Right forelimb (tissue), 1 donor: ENCODE data around the gene ABCB8.

Source experiments
- DNase-seq: peaks from one replicate; pipeline ENCODE4 v3.0.0-alpha.2; 2018

The ABCB8 gene

DNA sequence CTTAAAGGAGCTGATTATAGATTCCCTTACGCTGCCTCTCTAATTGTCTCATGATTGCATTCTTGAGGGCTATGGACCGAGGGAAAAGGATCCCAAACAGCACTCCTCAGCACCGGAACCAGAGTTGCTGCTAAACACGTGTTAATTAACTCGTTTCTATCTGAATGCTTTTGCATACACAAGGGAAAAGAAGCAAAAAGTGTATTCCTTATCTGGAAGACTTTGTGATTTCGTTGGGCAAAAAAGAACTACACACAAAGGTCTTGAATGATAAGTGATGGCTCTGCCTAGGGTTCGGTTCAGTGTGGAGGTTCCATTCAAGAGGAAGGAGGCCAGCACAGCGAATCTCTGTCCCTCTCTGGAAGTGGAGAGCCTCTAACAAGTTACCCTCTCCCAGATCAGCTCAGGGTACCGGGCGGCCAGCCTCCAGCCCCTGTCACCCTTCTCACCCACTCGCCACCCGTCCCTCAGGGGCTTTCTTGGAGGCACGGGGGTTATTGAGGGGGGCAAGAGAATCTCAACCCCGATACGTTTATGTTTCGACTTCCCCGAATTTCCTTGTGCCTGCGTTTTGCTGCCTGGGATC is 30.6 kb downstream of the ABCB8 start:
- peak; percentile 69 for DNase-seq

DNA sequence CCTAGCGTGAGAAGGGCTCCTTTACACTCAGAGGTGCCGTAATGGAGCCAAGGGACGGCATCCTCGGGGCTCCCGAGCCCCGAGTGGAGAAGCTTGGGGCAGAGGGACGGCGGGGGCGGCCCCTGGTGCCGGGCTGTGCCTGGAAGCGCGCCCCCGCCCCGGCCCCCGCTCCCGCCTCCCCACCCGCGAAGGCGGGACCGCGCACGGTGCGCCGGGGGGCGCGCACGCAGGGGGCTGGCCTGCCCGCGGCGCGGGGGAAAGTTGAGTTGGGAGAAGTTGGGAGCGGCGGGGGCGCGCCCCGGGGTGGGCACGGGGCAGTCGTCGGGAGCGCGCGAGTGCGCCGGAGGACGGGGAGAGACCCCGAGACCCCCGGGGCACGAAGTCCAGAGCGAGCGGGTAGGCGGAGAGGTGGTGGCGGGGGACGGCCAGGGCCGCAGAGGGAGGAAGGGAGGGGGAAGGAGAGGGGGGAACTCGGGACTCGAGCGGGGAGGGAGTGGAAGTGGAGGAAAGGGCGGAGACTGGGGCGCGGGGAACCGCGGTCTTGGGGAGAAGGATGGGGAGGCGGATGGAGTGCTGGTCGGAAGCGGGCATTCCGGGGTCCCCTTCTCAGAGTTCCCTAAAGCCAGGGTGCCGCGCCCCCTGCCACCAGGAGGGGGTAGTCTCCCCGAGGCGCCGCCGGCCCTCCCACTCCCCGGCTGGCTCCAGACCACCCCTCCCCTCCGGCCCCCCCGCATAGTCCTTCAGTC is 31.3 kb downstream of the ABCB8 start, which contains the start of gene SLC4A2:
SLC4A2 (plus strand) TSS at position 223 of the 746 bp plus-strand sequence. CDS start 2,399 bp downstream, outside the sequence.
- peak; percentile 92 for DNase-seq

GRCh38 chr7:151060113-151060415 is 31.8 kb downstream of the ABCB8 start:
- DNase-seq, result no peak

DNA sequence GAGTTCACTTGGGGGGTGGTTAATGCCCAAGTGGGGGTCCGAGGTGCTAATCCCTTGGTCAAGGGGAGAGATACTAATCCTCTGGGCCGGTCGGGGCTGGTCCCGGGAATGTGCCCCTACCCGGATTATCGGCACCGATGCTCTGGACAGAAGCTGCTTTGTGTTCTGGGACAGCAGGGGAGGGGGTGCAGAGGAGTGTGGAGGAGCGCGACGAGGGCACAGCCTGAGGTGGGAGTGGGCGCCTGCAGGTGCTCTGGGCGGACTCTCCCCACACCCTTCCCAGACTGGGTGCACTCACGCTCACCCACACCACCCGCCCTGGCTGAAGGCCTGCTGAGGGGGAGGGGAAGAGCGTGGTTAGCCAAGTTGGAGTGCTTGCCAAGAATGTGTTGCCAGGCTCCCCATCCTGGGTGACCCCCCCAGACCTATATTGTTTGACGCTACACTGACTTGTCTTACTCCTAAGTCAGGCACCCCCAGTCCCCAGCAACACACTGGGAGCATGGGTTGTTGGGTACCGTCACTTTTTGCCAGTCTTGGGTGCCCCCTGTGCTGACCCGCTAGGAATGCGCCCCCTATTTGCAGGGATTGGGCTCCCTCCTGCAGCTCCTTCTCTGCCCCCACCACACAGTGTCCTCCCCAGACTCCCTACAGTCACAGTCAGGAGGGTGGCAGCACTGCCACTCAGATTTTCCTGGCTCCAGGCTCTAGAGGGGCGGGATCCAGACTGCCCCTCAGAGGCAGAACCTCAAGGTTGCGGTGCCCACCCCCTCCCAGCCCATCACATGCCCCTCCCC is 32.4 kb downstream of the ABCB8 start:
- no peak for DNase-seq

- no peak for DNase-seq
Observed at GRCh38 chr7:151061213-151062110, 33.2 kb downstream of the ABCB8 start.

DNA sequence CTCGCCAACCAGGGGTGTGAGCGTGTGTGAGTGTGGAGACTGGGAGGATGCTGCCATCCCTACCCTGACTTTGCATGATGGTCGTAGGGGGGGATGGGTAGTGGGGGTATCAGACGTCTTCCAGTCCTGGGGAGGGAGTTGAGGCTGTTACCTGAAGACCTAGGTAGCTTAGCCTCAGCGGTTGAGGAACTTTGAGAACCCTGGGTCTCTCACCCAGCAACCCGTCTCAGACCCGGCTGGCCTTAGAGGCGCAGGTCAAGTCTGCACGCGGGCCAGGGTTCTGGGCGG is 33.8 kb downstream of the ABCB8 start:
- DNase-seq, result no peak

DNA sequence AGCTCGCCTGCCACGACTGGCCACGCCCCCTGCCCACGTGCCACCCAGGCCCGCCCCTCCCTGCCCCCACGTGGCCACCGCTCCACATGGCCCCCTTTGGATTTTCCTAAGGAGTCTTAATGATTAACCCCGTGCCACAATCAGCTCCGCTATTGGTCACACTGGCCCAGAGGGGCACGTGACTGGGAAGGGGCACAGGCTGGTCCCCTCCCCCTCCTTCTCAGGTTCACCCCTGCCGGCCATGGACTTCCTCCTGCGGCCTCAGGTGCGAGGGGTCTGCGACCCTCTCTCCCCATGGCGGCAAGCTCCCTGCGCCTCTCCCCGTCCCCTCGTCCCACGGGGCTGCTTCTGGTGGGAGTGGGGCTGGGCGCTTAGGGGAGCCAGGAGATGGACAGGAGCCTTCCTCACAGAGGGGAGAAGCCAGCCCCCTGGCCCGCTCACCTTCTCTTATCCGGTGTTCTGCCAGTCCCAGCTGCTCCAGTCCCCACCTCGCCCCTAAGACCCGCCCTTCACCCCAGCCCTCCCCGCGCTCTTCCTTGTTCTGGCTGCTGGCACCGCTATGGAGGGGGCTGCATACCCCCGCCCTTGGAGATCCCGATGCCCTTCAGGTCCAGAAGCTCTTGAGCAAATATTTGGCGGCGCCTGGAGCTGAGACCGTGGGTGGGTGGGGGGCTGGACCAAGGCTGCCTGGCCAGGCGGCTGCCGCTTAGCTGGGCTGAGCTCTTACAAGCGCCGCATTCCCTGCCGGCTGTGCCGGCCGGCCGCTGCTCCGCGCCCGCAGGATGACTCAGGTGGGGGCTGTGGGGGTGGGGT is 34.4 kb downstream of the ABCB8 start:
- no peak for DNase-seq

DNA sequence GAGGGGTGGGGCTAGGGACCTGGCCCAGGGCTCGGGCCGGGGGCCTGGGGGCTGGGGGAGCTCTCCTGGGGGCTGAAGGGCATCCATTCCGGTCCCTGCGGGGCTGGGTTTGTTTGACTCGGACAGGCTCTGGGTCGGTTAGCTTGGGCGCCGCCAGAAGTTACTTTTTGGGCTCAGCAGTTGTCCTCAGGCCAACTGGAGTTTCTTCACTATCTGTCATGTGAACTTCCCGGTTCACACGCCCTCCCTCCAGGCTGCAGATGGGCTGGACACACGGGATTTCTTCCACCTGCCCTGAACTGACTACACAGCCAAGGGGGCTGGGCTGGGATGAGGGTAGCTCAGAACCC is 34.9 kb downstream of the ABCB8 start:
- DNase-seq, result no peak

GRCh38 chr7:151064454-151064853 is 36.2 kb downstream of the ABCB8 start:
- DNase-seq, result no peak

GRCh38 chr7:151064993-151065392 is 36.7 kb downstream of the ABCB8 start:
- DNase-seq, result no peak

DNA sequence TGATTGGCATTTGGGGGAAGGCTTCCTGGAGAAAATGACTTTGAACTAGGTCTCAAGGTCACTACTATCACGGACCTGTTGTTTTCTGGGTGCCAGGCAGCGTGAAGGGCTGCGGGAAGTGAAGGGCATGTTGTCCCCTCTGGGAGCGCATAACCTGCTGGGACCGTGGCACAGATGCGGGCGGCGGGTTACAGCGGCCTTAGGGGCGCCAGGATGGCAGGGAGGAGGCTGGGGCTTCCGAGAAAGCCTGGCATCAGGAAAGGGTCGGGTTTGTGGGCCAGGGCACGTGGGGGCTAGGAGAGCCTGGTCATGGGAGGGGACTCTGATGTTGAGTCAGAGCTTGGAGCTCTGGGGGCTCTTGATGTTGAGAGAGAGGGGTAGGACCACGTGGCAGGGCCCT is 37.3 kb downstream of the ABCB8 start:
- no peak for DNase-seq

- DNase-seq, result no peak
Observed at GRCh38 chr7:151066273-151066974, 38.2 kb downstream of the ABCB8 start.

GRCh38 chr7:151068069-151068773 is 40.0 kb downstream of the ABCB8 start:
- DNase-seq, result no peak

DNA sequence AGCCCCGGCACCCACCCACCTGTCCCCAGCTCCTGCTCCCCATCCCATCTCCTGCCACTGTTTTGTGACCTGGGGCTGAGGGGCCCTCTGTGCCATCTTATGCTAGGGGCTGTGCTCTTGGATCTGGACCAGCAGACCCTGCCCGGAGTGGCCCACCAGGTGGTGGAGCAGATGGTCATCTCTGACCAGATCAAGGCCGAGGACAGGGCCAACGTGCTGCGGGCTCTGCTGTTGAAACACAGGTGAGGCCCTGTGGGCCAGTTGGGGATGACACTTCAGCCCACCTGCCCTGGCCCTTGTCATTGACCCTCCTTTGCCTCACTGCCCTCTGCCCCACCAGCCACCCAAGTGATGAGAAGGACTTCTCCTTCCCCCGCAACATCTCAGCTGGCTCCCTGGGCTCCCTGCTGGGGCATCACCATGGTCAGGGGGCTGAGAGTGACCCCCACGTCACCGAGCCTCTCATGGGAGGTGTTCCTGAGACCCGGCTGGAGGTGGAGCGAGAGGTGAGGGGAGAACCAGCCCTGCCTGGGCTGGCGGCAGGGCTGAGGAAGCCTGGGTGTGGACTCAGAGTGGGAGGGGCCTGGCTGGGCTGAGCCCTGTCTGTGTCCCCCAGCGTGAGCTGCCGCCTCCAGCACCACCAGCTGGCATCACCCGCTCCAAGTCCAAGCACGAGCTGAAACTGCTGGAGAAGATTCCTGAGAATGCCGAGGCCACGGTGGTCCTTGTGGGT is 41.8 kb downstream of the ABCB8 start:
- no peak for DNase-seq

DNA sequence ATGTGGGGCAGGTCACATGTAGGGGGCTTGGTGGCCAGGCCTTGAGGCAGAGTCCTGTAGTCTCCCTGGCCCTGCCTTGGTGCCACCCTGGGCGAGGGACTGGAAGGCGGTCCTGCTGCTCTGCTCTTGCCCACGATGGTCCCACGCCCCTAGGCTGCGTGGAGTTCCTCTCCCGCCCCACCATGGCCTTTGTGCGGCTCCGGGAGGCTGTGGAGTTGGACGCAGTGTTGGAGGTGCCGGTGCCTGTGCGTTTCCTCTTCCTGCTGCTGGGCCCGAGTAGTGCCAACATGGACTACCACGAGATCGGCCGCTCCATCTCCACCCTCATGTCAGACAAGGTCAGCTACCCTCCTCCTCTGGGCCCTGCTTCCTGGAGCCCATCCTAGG is 42.3 kb downstream of the ABCB8 start:
- no peak for DNase-seq

- no peak for DNase-seq
Observed at GRCh38 chr7:151071032-151071866, 43.0 kb downstream of the ABCB8 start.

GRCh38 chr7:151073990-151074389 is 45.7 kb downstream of the ABCB8 start:
- DNase-seq, result no peak

DNA sequence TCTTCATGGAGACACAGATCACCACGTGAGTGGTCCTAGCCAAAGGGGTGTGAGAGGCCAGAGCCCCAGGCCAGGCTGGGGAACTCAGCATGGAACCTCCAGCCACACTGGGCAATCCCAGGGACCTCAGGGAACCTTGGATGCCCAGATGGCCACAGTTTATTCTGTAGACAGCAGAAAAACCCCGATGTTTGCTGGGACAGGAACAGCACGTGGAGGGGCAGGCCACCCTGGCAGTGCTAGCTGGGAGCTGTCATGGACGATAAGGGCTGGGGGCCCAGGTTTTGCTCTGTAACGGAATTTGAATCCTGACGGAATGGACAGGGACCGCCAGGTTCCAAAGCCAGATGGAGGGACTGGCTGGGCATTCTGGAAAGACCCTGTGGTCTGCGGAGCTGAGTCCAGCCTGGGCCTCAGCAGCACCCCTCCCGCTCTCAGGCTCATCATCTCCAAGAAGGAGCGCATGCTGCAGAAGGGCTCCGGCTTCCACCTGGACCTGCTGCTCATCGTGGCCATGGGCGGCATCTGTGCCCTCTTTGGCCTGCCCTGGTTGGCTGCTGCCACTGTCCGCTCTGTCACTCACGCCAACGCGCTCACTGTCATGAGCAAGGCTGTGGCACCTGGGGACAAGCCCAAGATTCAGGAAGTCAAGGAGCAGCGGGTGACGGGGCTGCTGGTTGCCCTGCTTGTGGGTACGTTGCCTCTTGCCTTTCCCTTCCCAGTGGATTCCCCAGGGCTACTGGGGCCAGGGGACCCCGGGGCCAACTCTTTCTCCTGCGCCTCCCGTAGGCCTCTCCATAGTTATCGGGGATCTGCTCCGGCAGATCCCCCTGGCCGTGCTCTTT is 46.8 kb downstream of the ABCB8 start:
- no peak for DNase-seq

- DNase-seq, result no peak
Observed at GRCh38 chr7:151075662-151075971, 47.4 kb downstream of the ABCB8 start.
